Stimulated activated CD4-positive, alpha-beta T cell treated with anti-CD3 and anti-CD28 coated beads, TNF-alpha, amount 100 ng/mL, for 4 hours (primary cell): ENCODE results near the gene KAT2A.

Experiments
- DNase-seq, 3 experiments: peaks; one replicate each; pipeline ENCODE4 v3.0.0-alpha.2; 2020; ENCODE audit warnings: low read depth in 3 of 3

KAT2A gene

DNA sequence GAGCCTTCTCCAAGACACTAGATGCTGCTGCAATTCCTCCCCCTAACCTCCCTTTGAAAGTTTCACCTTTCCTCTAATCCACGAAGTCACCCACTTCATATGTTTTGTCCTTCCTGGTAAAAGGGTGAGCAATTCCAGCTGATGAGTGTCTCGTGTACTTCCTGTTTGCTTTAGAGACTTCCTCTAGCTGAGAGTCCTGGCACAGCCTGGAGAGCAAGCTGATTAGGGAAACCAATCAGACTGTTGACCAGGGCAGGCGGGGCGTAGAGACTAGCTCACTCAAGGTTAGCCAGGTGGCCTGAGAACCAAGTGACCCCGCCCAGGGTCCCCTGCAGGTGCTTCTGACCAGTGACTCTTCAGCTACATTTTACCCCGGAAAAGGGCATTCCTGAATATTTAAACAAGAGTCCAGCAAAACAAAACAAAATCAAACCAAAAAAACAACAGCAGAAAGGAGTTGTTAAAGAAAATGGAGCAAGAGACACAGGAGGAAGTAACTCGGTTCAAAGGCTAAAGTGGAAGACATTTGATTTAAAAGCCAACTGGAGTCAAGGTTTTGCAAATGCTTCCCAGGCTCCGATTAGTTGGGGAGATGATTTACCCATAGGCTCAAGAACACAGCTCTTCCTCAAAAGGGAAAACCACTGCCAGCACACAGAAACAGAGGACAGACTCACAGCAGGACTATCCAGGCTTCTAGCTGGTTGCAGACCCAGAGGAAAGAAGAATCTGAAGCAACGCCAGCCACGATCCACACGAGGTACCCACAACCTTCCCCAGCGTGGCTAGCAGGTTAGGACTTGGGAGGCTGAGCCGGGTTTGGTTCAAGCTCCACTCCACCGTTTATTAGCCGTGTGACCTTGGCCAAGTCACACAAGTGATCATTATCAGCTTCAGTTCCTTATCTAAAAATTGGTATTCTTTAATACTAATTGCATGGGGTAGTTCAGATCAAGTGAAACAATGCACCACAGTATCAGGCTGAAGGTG, 14.8 kb upstream of the KAT2A start:
- DNase-seq: no peak

DNA sequence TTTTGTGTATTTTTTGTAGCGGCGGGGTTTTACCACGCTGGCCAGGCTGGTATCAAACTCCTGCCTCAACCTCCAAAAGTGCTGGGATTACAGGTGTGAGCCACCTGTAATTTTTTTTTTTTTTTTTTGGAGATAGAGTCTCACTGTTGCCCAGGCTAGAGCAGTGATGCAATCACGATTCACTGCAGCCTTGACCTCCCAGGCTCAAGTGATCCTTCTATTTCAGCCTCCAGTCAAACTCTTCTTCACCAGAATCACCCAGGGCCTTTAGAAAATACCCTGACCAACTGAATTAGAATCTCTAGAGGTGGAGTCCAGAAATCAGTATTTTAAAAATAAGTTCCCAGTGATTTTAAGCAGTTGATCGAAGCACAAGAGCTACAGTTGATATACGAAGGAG, 14.0 kb upstream of the KAT2A start:
- DNase-seq: no peak

DNA sequence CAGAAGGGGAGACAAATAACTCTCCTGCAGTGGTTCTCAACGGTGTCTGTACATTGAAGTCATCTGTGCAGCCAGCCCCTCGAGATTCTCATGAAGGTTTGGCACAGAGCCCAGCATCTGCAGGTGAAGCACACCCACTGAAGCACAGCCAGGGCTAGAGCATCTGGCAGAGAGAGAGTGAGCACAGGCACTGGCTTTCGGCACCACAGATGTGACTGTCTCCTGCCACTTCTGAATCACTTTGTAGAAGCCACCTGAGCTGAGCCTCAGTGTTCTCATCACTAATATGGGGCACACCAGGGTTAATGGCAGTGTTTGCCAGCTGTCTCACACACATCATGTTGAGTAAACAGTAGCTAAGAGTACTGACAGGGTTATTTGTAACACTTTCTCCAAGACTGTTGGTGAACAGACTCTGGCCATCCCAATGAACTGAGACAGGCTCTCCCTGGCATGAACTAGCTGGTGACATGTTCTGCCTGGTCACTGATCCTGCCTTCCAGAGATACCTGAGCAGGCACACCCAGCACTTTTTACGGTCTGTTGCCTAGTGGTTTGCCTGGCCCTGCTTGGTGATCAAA, 12.4 kb upstream of the KAT2A start:
- peak in 1 of 3 experiments; percentile 28 for DNase-seq

DNA sequence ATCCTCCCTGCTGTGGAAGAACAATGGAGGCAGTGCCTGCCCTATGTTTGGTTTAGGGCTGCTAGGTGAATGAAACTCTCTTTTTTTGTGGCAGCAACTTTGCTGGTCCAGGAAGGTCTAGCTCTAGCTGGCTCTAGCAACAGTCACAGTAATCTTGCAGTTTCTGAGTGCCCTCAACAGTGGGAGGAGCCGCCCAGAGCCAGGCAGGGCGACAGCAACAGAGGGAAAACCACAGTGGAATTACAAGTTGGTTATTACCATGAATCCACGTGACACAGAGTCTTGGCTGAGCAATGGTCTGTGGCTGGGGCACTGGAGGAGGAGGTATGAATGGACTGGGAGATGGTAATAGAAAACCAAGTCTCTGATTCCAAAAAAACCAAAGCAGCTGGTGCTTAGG, 11.8 kb upstream of the KAT2A start:
- DNase-seq: no peak

DNA sequence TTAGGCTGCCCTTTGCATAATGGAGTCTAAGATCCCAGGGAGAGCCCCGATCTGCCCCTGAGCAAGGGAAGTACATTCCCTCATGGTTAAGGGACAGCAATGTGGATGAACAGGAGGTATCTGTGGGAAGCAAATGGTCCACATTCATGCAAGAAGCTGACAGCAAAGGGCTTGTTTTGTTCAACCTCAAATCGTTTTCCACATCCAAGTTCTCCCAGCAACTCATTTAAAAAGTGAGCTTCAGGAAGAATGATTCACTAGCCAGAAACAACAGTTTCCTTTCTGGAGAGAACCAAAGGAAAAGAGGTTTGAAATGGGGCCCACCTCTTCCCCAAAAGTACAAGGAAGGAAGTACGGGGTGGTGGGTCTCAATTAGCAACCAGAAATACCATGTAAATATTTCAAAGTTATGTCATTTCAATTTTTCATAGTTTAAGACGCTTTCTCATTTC, 10.8 kb upstream of the KAT2A start:
- DNase-seq: no peak

DNA sequence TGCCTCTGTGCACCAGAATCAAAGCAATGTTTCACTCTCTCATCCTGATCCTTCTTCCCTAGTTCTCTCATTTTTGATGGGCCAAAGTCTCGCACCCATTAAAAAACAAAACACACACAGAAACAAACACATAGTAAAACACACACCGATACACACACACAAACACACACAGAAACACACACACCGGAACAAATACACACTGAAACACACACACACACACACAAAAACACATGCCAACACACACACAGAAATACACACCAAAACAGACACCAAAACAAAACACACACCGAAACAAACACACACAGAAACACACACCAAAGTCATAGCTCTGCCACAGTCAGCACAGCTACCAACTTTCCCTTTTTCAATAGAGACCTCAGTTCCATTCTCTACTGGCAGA, 10.1 kb upstream of the KAT2A start:
- no peak for DNase-seq

DNA sequence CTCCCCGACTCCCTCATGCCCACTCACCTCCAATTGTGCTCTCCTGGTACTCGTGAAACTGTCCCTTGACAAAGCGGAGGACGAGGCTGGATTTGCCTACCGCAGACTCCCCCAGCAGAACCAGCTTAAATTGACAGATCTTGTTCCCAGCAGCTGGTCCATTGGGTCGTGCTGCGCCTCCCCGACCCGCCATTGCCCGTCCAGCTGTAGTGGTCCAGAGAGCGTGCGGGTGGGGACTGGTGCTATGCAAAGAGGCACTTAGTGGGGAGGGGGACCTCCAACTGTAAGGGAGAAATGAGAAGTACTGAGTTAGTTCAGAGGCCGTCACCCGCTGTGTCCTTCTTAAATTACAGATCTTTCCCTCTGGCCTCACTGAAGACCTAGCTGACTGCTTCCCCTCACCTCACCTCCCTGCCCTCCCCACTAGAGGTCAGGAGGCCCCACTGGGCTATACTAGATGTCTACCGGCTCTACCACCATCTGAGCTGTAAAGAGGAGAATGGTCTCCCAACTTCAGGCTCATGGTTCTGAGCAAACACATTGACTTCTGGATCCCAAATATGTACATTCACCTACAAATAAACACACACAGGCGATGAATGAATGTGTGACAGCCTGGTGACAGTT, 9.3 kb upstream of the KAT2A start:
- no peak for DNase-seq

DNA sequence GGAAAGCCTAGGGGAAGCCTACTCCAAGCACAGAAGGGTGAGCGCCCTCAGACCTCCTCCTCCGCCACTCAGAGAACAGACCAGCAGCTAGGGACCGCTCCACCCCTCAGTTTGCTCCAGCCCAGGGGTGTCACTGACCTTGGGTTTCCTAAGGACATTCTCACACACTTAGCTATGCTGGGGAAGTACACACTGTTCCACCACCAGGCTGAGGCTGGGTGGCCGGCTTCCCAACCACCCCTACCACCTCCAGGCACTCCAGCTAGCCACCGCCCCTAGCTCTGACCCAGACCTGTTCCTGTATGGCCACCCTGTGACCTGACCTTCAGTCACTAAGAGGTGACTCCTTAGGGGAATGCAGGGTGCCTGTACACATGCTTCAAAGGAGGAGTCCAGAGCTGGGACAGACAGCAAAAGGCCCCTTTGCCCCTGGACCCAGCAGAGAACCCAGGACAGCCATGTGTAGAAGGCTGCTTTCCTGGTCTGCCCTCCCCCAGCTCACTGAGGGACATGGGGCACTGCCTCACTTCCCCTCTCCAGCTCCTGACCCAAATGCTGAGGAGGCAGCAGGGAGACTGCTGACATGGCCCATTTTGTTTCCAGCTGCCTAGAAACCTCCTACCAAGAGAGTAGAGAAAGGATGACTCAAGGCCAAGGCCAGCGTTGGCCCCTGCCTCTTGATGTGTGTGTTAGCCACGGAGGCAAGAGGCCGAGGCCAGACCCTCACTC, 8.1 kb upstream of the KAT2A start:
- no peak for DNase-seq

DNA sequence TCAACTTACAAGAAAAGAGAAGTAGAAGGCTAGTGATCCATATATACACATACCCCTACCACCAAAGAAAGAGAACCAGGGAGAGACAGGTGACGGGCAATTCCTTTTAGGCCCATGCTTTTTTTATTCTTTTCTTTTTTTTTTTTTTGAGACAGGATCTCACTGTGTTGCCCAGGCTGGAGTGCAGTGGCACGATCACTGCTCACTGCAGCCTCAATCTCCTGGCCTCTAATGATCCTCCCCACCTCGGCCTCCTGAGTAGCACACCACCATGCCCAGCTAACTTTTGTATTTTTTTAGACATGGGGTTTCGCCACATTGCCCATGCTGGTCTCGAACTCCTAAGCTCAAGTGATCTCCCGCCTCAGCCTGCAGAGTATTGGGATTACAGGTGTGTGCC, 6.2 kb upstream of the KAT2A start:
- no peak for DNase-seq

DNA sequence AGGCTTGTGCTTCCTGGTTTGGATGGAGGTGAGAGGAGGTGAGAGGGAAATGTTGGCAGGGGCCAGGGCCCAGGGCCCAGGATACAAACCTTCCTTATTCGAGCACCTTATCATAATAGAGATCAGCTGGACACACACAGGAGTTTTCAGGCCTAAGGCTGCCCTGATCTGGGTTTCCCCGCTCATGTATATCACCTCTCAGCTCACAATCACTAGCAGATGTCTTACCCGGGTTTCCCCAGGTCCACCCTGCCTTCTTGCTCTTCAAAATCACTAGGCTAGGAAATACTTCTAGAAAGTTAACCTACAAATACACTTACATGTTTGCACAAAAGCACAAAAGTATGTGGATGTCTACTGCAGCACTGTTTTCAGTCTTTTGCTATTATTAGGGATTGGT, 5.7 kb upstream of the KAT2A start:
- DNase-seq: no peak

DNA sequence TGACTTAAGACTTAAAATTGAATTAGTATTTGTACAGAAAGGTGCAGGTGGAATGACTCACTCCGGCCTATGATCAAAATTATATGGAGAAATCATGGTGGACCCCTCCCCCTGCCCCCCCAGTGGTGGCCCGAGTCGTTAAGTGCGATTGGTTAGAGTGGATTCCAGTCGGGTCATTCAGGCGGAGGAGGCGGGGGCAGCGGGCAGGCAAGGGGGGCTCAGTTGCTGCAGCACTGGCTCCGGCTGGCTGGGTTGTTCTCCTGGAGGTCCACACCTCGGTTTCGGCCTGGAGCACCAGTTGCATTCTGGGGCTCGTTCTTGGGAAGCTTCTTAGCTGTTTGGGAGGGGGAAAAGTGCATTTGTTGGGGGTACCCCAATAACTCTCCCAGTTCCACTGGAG, 4.4 kb upstream of the KAT2A start:
- DNase-seq: no peak

DNA sequence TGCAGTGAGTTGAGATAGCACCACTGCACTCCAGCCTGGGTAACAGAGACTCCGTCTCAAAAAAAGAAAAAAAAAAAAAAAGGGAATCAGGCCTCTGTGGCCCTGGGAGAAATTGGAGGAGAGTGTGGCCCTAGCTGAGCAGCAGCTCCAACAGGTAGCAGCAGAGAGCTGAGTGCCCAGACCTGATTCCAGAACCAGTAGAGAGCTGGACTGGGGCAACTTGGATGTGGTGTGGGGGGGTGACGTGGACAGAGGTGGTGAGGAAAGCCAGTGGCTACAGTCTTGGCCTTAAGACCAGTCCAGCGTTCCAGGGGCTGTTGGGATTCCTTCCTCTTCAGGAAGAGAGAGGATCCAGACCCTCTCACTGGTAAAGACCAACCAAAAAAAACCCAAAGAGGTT, 3.1 kb upstream of the KAT2A start:
- no peak for DNase-seq

DNA sequence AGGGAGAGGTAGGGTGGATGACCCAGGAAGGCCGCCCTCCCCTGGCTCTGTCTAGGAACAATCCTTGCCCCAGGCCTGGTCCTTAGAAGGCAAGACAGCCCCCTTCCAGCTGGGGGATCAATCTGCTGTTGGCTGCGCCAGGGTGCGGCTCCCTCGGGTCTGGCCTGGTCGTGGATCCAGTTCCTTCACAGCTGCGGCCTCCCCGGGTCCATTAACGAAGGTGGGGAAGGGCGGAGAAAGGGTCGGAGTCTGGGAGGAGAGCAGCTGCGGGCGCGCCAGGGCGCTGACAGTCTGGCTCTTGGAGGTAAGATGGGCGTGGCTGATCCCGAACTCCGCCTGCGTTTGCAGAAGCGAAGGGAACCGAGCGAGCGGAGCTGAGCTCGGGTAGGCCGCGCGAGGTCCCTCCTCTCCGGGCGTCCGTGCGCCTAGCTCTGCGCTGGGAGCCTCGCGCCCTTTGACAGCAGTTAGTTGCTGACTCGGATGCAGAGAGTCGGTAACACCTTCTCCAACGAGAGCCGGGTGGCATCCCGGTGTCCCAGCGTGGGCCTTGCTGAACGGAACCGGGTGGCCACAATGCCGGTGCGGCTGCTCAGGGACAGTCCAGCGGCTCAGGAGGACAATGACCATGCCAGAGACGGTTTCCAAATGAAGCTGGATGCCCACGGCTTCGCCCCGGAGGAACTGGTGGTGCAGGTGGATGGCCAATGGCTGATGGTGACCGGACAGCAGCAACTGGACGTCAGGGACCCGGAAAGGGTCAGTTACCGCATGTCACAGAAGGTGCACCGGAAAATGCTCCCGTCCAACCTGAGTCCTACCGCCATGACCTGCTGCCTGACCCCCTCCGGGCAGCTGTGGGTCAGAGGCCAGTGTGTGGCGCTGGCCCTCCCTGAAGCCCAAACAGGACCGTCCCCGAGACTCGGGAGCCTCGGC, 1.5 kb upstream of the KAT2A start, which contains the start of gene HSPB9:
HSPB9 (plus strand) TSS at position 434 of the 933 bp plus-strand sequence; CDS start at position 481, 47 bp downstream.
- DNase-seq: no peak

DNA sequence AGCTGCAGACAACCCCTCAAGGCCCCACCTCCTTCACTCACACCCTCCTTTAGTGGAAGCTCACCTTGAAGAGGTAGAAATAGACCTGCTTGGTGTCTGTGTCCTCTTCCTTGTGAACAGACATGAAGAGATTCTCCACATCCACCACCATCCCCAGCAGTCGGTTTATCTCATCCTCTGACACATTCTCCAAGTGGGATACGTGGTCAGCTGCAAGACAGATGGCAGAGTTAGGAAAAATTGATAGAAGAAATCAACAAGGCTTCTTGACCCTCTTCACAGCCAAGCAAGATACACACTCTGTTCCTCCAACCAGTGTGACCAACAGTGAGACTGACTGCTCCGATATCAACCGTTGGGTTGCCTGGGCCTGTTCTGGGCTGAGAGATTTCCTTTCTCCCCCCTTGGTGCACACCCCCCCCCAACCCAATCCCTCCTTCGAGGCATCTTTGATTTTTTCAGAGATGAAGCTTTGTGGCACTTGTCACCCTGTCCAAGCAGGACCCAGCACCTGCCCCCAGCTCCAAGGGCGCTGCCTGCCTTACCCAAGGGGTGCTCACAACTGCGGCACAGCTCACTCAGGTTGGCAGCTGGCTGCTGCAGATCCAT, 902 bp downstream of the KAT2A start:
- DNase-seq: no peak

DNA sequence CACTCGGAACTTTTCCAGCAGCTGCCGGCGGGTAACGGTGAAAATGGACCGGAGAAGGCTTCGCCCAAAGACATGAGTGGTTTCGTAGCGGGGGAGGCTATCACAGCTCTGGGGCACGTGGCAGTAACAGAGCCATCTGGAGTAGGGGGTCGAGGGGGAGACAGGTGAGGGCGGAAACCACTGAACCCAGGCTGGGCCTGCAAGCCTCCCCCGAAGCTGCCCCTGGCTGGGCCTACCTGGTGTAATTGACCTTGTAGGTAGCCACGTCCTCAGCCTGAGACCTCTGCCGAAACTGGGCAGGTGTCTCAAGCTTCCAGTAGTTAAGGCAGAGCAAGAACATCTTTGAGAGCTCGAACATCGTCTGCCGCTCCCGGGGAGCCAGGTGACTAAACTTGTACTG, 1.9 kb downstream of the KAT2A start:
- no peak for DNase-seq

DNA sequence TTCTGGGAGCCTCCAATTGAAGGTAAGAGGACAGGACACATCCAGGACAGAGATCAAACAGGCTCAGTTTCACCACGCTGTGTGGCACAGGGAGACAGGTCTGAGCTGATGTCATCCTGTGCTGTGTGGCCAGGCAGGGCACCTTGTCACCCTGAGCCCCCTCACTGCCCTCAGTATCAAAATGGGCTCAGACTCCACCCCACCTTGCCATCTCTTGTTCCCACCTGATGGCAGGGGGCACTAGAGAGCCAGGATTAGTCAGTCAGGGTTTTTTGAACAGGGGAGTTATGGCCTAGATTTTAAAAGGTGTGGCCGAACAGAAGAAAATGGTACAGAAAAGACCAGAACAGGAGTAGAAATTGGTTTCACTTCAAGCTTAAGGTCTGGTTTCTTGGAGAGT, 2.6 kb downstream of the KAT2A start:
- no peak for DNase-seq

DNA sequence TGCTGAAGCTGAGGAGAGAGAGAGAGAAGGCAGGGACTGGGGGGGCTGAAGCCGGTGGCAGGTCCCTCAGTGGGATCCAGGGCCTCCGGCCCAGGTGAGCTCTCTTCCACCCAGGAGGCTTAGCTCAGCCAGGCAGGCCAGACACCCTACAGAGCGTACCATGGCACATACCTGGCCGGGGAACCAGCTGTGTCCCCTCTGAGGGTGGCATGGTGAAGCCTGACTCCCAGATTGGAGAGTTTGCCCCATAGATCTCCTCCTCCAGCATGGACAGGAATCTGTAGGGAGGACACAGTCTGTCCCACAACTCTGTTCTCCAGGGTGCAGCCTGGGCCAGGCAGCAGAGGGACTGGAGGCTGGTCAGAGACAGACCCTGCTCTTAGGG, 3.0 kb downstream of the KAT2A start:
- no peak for DNase-seq

DNA sequence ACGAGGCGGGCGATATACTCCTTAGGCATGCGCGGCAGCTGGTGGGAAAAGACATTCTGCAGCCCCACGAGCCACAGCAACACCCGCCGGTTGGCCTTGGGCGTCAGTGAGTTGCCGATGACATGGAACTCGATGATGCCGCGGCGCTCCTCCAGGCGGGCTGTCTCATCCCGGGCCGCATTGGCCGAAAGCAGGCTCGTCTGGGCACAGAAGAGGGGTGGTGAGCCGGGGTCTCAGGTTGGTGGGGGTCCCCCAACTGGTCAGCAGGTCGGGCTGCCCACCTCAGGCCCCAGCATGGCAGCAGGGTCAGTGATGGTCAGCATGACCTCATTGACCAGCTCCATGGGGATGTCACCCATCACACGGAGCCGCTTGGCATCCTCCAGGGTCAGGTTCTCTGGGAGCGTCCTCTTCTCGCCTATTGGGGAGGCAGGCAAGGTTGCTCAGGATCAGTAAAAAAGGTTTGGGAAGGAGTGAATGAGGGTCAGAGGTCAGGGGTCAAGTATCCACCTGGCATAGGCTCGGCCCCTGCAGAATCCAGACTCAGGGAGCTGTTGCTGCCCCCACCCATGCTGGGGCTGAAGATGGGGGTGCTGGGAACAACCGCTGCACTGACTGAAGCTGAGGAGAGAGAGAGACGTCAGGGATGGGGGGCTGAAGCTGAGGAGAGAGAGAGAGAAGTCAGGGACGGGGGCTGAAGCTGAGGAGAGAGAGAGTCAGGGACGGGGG, 3.6 kb downstream of the KAT2A start:
- DNase-seq: no peak

DNA sequence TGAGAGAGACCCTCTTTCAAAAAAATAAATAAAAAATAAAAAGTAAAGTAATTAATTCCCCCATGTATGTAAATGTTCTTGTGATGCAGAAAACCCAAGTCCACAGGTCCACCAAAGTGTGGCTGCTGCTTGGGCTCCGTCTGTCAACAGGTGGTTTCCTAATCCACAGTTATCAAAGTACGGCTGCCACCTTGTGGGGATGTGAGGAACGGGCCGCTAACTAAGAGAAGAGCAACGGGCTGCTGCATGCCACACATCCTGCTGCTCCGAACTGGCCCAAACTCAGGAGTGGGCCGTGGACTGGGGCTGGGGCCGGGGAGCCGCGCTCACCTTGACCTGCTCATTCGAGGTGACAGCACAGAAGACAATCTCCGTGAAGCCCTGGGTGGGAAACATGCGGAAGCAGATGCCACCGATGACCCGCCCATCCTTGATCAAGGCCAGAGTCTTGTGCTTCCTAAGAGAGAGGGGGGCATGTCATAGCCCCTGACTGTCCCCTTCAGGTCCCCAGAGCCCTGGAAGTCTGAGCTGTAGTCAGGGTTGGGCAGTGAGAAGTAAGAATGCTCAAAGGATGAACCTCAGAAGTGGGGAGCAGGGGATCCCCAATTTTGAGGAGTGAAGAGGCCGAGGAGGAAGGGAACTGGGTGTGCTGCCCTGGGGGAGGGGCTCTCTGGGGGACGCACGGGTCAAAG, 4.3 kb downstream of the KAT2A start:
- peak; percentile 58 to 71 (median 70) for DNase-seq
